ENCODE measurements around the gene FEM1C.

The FEM1C gene

GRCh38 chr5:115470921-115471320 lies 73.7 kb downstream of the FEM1C start:
- Histone ChIP-seq H3K9me3 (ENCODE audit: severe bottlenecking) (no peaks in the 10 kb centered on the region), H3K36me3 (ENCODE audit: low read depth) (no peaks in the 10 kb centered on the region), H3K4me3 (ENCODE audit: severe bottlenecking) (no peak overlapping the region), H3K27ac (ENCODE audit: poor library complexity, severe bottlenecking) (no peak overlapping the region), H3K4me1 (ENCODE audit: insufficient read depth, poor library complexity, severe bottlenecking) (peaks cover 13% of the 10 kb centered on the region), H3K27me3 (ENCODE audit: insufficient read depth, poor library complexity, severe bottlenecking) (no peaks in the 10 kb centered on the region)
- DNase-seq (ENCODE audit: low spot score) (no peak), ATAC-seq (ENCODE audit: low read depth) (peak; percentile 83)
- TF ChIP-seq CTCF (IDR thresholded peaks at IDR 0.05; ENCODE audit: poor library complexity, severe bottlenecking) = no peak
